ENCODE measurements around the gene TOX2. TPM values are rescaled to one million over a fixed set of nuclear protein-coding genes. Genes with fewer than 3 reads are reported as not detected.

The TOX2 gene
- total RNA-seq, 4 donors from 2014 or later: 0.20 to 0.42 TPM; not detected in 2

DNA sequence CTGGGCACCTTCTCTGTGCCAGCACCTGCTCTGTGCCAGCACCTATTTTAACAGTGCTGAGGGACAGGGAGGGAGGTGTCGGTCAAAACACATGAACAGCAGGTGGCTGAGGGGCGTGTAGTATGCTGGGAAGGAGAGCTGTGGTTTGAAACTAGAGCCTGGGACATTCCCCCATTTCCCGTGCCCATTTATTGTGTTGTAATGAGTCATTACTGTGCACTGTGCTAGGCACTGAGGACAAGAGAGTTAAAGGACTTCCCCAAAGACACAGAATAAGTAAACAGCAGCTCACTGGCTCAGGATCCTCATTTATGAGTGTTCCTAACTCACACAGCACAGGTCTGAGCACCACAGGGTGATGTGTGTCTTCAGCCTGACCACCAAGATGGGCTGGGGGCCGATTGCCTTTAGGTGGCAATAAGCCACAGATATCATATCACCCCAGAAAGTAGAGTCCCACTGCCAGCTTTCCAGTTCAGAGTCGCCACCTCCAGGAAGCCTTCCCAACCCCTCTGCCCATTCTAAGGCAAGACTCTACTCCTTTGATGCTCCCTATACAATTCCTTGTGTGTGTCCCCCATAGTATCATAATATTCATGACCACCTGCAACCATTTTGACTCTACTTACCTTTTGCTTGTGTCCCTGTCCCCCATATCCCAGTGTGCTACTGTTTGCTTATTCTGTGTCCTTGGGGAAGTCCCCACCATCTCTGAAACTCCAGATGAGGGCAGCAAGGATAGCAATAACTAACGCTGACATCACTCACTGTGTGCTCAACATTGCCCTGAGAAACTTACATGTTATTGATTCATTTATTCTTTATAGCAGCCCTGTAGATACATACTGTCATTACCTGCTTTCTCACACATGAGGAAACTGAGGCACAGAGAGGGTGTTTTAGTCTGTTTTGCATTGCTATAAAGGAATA is 87.3 kb downstream of the TOX2 start:
- TF ChIP-seq POLR2A (IDR thresholded peaks at IDR 0.05): no peak
- TF ChIP-seq, protein P1, sequence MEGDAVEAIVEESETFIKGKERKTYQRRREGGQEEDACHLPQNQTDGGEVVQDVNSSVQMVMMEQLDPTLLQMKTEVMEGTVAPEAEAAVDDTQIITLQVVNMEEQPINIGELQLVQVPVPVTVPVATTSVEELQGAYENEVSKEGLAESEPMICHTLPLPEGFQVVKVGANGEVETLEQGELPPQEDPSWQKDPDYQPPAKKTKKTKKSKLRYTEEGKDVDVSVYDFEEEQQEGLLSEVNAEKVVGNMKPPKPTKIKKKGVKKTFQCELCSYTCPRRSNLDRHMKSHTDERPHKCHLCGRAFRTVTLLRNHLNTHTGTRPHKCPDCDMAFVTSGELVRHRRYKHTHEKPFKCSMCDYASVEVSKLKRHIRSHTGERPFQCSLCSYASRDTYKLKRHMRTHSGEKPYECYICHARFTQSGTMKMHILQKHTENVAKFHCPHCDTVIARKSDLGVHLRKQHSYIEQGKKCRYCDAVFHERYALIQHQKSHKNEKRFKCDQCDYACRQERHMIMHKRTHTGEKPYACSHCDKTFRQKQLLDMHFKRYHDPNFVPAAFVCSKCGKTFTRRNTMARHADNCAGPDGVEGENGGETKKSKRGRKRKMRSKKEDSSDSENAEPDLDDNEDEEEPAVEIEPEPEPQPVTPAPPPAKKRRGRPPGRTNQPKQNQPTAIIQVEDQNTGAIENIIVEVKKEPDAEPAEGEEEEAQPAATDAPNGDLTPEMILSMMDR (IDR thresholded peaks at IDR 0.05 in 4 of 5, conservative IDR thresholded peaks at IDR 0.05 in 1 of 5): no peak
- H3K4me3 ChIP-seq: no peak overlapping the region
- no peaks in the 10 kb centered on the region for H3K36me3 ChIP-seq
- ATAC-seq (no peak), DNase-seq (no peak)
- in situ Hi-C loops (cut with MboI; ENCODE audit: low sequenced_read_pairs in 4 of 4) (no loop called here), intact Hi-C loops (cut with DNase I; ENCODE audit: low total_unique reads) (no loop called here)
- no peaks in the 10 kb centered on the region for H3K4me1 ChIP-seq
- H3K9me3 ChIP-seq: no peaks in the 10 kb centered on the region
- no peaks in the 10 kb centered on the region for H3K27me3 ChIP-seq
- no peak overlapping the region for H3K27ac ChIP-seq

DNA sequence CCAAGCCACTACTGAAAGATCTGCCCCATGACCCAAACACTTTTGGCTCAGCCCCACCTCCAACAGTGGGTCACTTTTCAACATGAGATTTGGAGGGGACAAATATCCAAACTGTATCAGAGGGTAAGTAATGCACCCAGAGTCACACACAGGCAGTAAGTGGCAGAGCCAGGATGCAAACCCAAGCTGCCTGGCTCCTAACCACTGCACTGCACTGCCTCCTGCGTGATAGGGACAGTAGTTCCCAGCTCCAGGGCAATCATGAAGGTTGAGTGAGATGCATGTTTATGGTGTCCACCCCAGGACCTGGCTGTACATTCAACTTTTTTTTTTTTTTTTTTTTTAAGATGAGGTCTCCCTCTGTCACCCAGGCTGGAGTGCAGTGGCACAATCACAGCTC is 88.2 kb downstream of the TOX2 start:
- no peak overlapping the region for H3K4me3 ChIP-seq
- no peaks in the 10 kb centered on the region for H3K9me3 ChIP-seq
- ATAC-seq (no peak), DNase-seq (no peak)
- intact Hi-C loops (cut with DNase I; ENCODE audit: low total_unique reads): no loop called here
- in situ Hi-C loops (cut with MboI; ENCODE audit: low sequenced_read_pairs in 4 of 4): no loop called here
- no peak overlapping the region for H3K27ac ChIP-seq
- no peaks in the 10 kb centered on the region for H3K36me3 ChIP-seq
- H3K27me3 ChIP-seq: no peaks in the 10 kb centered on the region
- no peaks in the 10 kb centered on the region for H3K4me1 ChIP-seq
- TF ChIP-seq POLR2A (IDR thresholded peaks at IDR 0.05): no peak
- TF ChIP-seq, protein P1 (IDR thresholded peaks at IDR 0.05 in 4 of 5, conservative IDR thresholded peaks at IDR 0.05 in 1 of 5): no peak

DNA sequence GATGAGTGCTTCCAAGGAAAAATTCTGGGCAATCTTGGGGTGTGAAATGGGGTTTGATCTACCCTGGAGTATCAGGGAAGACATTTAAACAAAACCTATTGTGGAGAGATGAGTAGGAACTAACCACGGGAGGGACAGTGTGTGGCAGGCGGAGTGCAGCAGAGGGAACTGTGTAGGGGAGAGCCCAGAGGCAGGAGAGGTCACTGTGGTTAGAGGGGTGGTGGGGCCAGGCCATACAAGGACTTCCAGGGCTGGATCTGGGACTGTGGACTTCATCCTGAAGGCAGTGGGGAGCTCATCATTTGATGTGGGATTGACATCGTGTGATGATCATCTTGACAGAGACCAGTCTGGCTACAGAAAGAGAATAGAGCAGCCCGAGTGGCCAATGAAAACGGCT is 89.0 kb downstream of the TOX2 start:
- Histone ChIP-seq H3K4me1 (no peaks in the 10 kb centered on the region), H3K36me3 (no peaks in the 10 kb centered on the region), H3K27me3 (no peaks in the 10 kb centered on the region), H3K4me3 (no peak overlapping the region), H3K9me3 (no peaks in the 10 kb centered on the region), H3K27ac (no peak overlapping the region)
- intact Hi-C loops (cut with DNase I; ENCODE audit: low total_unique reads): no loop called here
- in situ Hi-C loops (cut with MboI; ENCODE audit: low sequenced_read_pairs in 4 of 4): no loop called here
- DNase-seq (no peak), ATAC-seq (no peak)
- TF ChIP-seq POLR2A (IDR thresholded peaks at IDR 0.05): no peak
- TF ChIP-seq, protein P1 (IDR thresholded peaks at IDR 0.05 in 4 of 5, conservative IDR thresholded peaks at IDR 0.05 in 1 of 5): no peak

DNA sequence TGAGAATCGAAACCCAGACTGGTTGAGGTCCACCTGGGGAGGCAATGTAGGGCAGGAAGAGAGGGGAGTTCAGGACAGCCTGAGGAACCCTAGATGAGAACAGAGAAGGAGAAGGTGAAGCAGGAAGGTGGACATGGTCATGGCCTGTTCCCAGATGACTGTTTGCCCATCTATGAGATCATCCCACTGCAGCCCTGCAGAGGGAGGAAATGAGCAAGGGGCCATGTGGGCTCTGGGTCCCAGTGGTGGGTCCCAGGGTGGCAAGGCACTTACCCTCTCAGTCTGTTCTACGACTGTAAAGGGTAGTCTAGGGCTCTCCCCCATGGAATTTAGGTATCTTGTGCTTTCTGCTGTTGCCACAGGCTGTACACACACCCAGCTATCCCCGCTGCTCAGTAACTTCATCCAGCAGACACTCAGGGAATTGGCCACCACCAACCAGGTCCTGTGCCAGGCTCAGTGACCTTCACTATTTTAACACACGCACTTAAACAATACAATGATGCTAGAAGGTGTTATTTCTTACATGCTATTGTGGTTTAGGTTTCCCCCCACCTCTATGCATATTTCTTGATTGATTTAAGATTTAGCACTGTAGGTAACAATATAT is 89.8 kb downstream of the TOX2 start:
- Histone ChIP-seq H3K4me3 (no peak overlapping the region), H3K27me3 (no peaks in the 10 kb centered on the region), H3K27ac (no peak overlapping the region), H3K9me3 (no peaks in the 10 kb centered on the region), H3K4me1 (no peaks in the 10 kb centered on the region), H3K36me3 (no peaks in the 10 kb centered on the region)
- no peak for TF ChIP-seq POLR2A (IDR thresholded peaks at IDR 0.05)
- TF ChIP-seq, protein P1 (IDR thresholded peaks at IDR 0.05 in 4 of 5, conservative IDR thresholded peaks at IDR 0.05 in 1 of 5): no peak
- ATAC-seq (no peak), DNase-seq (no peak)
- in situ Hi-C loops (cut with MboI; ENCODE audit: low sequenced_read_pairs in 4 of 4) (no loop called here), intact Hi-C loops (cut with DNase I; ENCODE audit: low total_unique reads) (no loop called here)

All from gastrocnemius medialis (tissue), 4 donors.